Occipital lobe (tissue), 2 donors: Measurements from ENCODE around the gene HK3. TPM values are rescaled to one million over a fixed set of nuclear protein-coding genes. Genes with fewer than 3 reads are reported as not detected.

Experiments
- DNase-seq: peaks from one replicate; lab custom pipeline; 2025; lab: John Stamatoyannopoulos, UW
- total RNA-seq: library from RNA; depleted of rRNA; stranded (reverse); fragments of >200 nt; gene quantifications from one replicate; pipeline ENCODE4 v1.2.3, GENCODE V29; 2014

HK3 gene, protein sequence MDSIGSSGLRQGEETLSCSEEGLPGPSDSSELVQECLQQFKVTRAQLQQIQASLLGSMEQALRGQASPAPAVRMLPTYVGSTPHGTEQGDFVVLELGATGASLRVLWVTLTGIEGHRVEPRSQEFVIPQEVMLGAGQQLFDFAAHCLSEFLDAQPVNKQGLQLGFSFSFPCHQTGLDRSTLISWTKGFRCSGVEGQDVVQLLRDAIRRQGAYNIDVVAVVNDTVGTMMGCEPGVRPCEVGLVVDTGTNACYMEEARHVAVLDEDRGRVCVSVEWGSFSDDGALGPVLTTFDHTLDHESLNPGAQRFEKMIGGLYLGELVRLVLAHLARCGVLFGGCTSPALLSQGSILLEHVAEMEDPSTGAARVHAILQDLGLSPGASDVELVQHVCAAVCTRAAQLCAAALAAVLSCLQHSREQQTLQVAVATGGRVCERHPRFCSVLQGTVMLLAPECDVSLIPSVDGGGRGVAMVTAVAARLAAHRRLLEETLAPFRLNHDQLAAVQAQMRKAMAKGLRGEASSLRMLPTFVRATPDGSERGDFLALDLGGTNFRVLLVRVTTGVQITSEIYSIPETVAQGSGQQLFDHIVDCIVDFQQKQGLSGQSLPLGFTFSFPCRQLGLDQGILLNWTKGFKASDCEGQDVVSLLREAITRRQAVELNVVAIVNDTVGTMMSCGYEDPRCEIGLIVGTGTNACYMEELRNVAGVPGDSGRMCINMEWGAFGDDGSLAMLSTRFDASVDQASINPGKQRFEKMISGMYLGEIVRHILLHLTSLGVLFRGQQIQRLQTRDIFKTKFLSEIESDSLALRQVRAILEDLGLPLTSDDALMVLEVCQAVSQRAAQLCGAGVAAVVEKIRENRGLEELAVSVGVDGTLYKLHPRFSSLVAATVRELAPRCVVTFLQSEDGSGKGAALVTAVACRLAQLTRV
- 0.31 TPM for total RNA-seq

GRCh38 chr5:176899296-176899891, at the start of gene HK3:
Gene HK3 (minus strand): TSS chr5:176899346. CDS start chr5:176896159, 3,187 bp downstream.
- DNase-seq = no peak

DNA sequence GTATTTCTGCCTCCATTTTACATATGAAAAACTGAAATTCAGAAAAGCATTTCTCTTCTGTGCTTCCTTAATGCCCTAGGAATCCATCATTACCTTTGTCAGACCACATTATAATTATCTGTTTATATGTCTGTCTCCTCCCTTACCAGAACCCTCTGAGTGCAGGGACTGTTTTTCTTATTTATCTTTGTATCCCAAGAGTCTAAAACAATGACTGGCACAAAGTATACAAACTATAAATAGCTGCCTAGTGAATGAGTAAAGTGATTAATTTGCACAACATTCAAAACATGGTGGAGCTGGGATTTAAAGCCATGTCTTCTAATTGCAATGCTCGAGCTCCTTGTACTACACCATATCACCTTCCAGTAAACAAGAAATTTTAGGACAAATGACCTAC, 49.3 kb upstream of the HK3 start:
- no peak for DNase-seq

DNA sequence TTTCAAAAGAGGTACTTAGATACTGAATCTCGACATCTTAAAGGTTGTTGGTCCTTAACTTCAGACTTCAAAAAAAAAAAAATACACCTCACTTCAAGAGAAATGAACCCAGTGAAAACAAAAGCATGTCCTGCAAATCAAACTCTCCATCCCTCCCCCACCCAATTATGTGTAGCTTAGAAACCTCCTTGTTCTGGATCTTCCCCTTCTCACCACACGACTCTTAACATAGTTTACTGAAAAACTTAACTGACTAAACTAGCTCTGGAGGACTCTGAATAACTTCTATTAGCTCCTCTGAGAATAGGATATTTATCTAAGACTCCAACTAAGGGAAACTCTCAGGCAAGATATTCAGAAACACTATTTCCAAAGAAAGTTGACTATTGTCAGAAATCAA, 48.7 kb upstream of the HK3 start:
- no peak for DNase-seq

- no peak for DNase-seq
Observed at GRCh38 chr5:176944268-176944667, 45.1 kb upstream of the HK3 start.

GRCh38 chr5:176943816-176944215, 44.7 kb upstream of the HK3 start:
- DNase-seq = no peak

DNA sequence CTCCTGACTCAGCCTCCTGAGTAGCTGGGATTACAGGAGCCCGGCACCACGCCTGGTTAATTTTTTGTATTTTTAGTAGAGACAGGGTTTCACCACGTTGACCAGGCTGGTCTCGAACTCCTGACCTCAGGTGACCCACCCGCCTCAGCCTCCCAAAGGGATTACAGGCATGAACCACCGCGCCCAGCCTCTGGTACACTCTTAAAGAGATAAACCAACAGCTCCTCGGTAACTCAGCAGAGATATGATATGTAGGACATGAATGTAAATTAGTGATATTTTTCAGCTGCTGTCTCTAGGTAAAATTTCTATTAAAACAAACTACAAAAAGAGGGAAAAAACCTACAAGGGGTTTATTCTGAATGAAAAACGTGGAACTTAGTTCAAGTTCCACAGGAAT, 42.8 kb upstream of the HK3 start:
- no peak for DNase-seq

- no peak for DNase-seq
Observed at GRCh38 chr5:176938472-176938871, 39.3 kb upstream of the HK3 start.

GRCh38 chr5:176935017-176935416, 35.9 kb upstream of the HK3 start:
- no peak for DNase-seq

DNA sequence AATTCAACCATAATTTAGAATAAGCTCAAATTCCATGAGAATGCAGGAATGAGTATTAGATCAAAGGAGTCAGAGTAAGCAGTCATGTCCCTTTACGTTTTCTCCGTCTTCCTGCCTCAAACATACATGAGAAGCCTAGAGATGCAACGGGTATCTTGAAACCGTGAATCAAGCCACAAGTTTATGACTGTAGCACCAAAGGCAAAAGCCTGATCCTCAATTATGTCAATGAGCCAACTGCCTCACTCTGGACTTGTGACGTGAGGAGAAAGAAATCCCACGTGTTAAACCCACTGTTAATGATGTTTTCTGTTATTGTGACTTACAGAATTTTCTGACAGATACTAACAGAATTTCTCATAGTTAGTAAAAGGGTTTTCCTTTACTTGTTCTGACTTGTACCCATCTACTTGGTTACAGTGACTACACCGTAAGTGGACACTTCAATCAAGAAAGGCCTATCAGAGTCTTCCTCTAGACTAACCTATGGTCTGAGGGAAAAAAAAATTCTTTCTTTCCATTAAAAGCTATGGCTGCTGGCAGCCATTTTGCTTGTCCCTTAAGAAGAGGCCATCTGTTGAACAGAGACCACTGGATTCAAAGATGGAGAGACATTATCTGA, 35.3 kb upstream of the HK3 start:
- DNase-seq = no peak

DNA sequence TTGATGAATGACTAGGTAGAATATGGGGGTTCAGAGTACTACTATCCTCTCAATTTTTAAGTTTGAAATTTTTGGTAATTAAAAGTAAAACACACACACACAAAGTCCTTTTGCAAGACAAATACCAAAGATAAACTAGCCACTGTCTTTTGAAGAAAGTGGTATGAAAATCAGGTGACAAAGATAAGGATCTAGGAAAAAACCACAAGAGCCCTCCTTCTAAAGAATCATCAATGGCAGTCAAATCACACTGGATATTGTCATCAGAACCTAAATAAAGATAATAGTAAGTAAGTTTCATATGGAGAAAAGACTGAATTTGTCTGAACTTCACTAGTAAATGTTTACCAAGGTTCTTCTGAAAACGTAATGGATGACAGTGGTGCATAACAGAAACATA, 30.5 kb upstream of the HK3 start:
- no peak for DNase-seq

- DNase-seq = no peak
Observed at GRCh38 chr5:176927562-176927961, 28.4 kb upstream of the HK3 start.

- DNase-seq = no peak
Observed at GRCh38 chr5:176922817-176923216, 23.7 kb upstream of the HK3 start.

DNA sequence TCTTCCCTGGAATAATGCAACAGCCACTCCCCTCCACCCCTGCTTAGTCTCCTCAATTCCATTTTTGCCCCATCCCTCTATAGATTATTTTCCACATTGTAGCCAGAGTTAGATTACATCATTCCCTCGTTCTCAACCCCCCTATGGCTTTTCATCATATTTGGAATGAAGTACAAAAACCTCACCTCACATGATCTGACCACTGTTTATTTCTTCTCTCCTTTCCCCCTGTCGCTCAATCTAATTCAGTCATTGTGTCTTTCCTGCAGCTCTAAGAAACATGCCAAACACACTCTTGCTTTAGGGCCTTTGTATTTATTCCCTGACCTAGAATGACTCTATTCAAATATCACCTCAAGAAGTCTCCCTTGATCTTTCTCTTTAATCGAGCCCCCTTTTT, 22.6 kb upstream of the HK3 start:
- DNase-seq = no peak

GRCh38 chr5:176918613-176919012, 19.5 kb upstream of the HK3 start:
- no peak for DNase-seq

- no peak for DNase-seq
Observed at GRCh38 chr5:176916337-176916736, 17.2 kb upstream of the HK3 start.

GRCh38 chr5:176915906-176916305, 16.8 kb upstream of the HK3 start:
- DNase-seq = no peak

DNA sequence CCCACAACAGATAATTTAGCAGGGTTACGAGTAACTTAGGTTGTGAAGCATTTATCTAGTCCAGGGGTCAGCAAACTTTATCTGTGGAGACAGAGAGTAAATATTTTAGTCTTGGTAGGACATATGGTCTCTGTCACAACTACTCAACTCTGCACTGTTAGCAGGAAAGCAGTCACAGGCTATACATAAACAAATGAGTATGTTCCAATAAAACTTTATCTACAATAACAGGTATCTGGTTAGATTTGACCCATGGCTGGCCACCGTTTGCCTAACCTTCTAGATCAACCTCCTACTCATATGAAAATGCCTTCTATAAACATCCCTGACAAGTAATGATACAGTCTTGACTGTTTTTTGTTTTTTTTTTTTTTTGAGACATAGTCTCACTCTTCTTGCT, 13.0 kb upstream of the HK3 start:
- DNase-seq = no peak

DNA sequence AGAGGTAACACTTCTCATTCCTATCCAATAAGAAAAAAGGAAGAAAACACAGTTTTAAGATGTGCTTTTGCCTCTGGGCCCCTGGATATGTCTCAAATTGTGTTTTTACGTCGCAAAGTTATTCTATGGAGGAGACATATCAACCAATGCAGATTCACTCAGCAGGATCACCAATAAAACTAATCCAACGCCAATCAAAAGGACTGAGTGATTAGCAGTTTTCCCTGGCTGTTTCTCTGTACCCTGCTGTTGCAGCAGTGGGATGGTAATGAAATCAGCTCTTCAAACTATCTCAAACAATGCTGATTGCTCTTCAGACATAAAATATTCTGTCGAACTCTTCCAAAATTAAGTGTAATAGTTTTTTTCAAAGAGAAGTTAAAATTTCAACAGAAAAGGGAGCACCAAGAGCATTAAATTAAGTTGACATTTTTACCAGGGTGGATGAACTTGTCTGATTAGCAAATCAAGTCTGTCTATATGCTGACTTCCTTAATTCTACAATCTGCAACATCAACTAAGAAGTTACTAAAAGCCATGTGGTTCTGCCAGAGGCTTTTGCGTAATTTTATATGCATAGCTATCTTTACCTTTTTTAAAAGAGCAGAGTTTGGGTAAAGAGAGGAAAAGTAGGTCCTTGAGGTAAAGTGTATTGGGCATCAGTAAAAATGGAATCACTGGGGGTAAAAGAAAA, 9.7 kb upstream of the HK3 start:
- no peak for DNase-seq

- no peak for DNase-seq
Observed at GRCh38 chr5:176906796-176907195, 7.7 kb upstream of the HK3 start.

DNA sequence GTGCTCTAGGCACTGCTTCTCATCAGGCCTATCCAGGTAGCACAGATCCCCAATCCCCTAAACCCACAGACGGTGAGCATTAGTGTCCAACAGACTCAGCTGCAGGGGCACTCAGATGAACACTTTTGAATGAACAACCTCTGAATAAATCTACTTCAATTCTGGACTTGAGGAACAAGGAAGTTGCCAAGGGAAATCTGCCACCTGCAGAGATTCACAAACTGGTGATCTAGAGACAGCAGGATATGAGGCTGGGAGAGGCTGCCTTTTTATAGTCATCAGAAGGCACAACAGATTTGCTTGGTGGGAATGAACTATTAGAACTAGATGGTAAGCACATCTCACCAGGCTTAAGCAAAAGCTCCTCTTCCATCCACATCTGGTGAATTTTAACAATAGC, 7.0 kb upstream of the HK3 start:
- no peak for DNase-seq

- no peak for DNase-seq
Observed at GRCh38 chr5:176904276-176904675, 5.1 kb upstream of the HK3 start.
